ENCODE data around the gene TET2.
A peak's percentile ranks its signal among the peaks of the same experiment; 100 is the strongest.

The TET2 gene

GRCh38 chr4:105192474-105192873, 45.8 kb downstream of the TET2 start:
- no peaks in the 10 kb centered on the region for H3K9me3 ChIP-seq
- no peak for TF ChIP-seq CTCF (IDR thresholded peaks at IDR 0.05)
- intact Hi-C loops (cut with DNase I; ENCODE audit: low total_unique reads) = no loop called here

DNA sequence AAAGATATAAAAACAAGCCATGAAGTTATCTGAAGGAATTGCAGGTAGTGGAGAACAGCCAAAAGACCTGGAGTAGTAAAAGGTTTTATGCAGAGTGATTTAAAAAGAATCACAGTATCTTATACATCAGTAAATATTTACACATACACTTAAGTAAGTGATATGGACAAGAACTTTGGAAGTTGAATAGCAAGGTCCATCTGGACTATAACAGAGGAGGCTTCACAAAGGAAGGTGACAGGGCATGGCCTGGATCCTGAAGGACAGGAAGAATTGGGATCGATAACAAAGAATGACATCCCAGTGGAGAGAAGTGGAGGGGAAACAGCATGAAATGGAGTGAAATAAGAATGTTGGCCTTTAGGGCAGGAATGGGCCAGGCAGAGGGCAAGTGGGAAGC, 46.2 kb downstream of the TET2 start:
- no peak for DNase-seq
- H3K36me3 ChIP-seq = no peaks in the 10 kb centered on the region
- intact Hi-C loops (cut with DNase I; ENCODE audit: low total_unique reads) = no loop called here
- H3K4me3 ChIP-seq = no peak overlapping the region
- H3K4me1 ChIP-seq = peaks cover 0 to 65% (median 7%) of the 10 kb centered on the region in 4 donors
- H3K9me3 ChIP-seq = no peaks in the 10 kb centered on the region
- no peak for TF ChIP-seq CTCF (IDR thresholded peaks at IDR 0.05)
- no peaks in the 10 kb centered on the region for H3K27me3 ChIP-seq
- H3K27ac ChIP-seq = peak overlapping the region in 1 of 2 donors; percentile 29

More at GRCh38 chr4:105192474-105192873, 45.8 kb downstream of the TET2 start:
- Histone ChIP-seq H3K36me3 (no peaks in the 10 kb centered on the region), H3K27me3 (no peaks in the 10 kb centered on the region), H3K4me3 (no peak overlapping the region), H3K27ac (peak overlapping the region in 1 of 2 donors; percentile 29), H3K4me1 (peaks cover 0 to 60% (median 4%) of the 10 kb centered on the region in 4 donors)
- DNase-seq = no peak

DNA sequence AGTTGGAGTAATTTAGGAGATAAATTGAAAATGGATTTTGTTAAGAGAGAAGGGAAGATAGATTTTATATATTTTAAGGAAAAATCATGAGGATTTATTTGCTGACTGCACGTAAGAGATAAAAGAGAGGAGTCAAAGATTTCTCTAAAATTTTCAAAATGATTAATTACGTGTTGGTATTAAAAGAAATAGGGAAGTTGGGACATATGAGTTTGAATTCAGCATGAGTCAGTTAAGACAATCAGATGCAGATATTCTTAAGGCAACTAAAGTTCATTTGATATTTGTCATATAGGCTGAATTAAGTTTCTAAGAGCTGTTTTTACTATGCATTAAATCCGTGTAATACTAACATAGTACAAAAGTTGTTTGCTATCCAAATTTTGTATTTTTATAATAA, 46.9 kb downstream of the TET2 start:
- Histone ChIP-seq H3K27ac (no peak overlapping the region), H3K36me3 (no peaks in the 10 kb centered on the region), H3K27me3 (no peaks in the 10 kb centered on the region), H3K4me3 (no peak overlapping the region), H3K4me1 (peaks cover 0 to 71% (median 10%) of the 10 kb centered on the region in 4 donors), H3K9me3 (no peaks in the 10 kb centered on the region)
- DNase-seq = no peak
- TF ChIP-seq CTCF (IDR thresholded peaks at IDR 0.05) = no peak
- intact Hi-C loops (cut with DNase I; ENCODE audit: low total_unique reads) = no loop called here

- no peaks in the 10 kb centered on the region for H3K36me3 ChIP-seq
- no peak for TF ChIP-seq CTCF (IDR thresholded peaks at IDR 0.05)
- peaks cover 0 to 80% (median 13%) of the 10 kb centered on the region in 4 donors for H3K4me1 ChIP-seq
- no peak overlapping the region for H3K27ac ChIP-seq
- no peaks in the 10 kb centered on the region for H3K27me3 ChIP-seq
- DNase-seq = no peak
- H3K9me3 ChIP-seq = no peaks in the 10 kb centered on the region
- intact Hi-C loops (cut with DNase I; ENCODE audit: low total_unique reads) = no loop called here
- no peak overlapping the region for H3K4me3 ChIP-seq
These were observed 47.9 kb downstream of the TET2 start for GRCh38 chr4:105194328-105195231.

- no peaks in the 10 kb centered on the region for H3K27me3 ChIP-seq
- intact Hi-C loops (cut with DNase I; ENCODE audit: low total_unique reads) = no loop called here
- H3K4me3 ChIP-seq = no peak overlapping the region
- no peak for TF ChIP-seq CTCF (IDR thresholded peaks at IDR 0.05)
- no peaks in the 10 kb centered on the region for H3K36me3 ChIP-seq
- no peaks in the 10 kb centered on the region for H3K9me3 ChIP-seq
- no peak overlapping the region for H3K27ac ChIP-seq
- DNase-seq = no peak
- H3K4me1 ChIP-seq = peaks cover 0 to 70% (median 12%) of the 10 kb centered on the region in 4 donors
These were observed 50.0 kb downstream of the TET2 start for GRCh38 chr4:105196523-105197145.
